ENCODE measurements around the gene PPP1R16B. TPM values are rescaled to one million over a fixed set of nuclear protein-coding genes. Genes with fewer than 3 reads are reported as not detected.

PPP1R16B gene
- total RNA-seq, 2 experiments from 2014 or later, result 87.6 to 91.1 TPM

DNA sequence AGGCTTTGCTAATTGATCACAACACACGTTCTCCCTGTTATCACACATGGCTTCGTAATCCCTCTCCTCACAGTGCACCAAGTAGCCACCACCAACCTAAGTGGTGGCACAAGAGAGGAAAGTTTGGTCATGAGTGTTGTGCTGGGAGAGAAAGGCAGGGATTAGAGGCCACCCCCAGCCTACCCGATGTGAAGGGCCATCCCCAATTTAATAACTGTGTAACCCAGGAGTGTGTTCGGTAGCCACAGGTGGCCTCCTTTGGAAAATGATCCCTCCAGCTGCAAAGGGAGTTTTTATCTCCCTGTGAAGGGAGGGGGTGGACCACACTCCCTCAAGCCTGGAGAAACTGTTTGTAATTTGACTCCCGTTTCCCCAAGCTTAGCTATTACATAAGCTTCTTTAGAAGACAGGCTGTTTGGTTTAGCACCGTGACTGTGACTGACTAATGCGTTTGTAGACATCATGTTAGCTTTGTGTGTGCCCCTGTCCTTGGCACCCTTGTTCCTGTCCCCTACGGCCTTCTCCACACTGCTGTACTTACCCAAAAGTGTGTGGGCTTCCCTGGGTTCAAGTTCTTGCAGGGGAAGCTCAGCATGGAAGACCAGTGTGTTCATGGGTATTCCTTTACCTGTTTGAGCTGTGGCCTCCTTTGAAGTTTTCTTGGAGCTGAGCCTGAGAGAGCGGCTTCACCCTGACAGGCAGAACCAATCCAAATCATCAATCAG, 20.6 kb downstream of the PPP1R16B start:
- H3K4me3 ChIP-seq (ENCODE audit: low read length), result no peak overlapping the region
- TF ChIP-seq, protein P1, sequence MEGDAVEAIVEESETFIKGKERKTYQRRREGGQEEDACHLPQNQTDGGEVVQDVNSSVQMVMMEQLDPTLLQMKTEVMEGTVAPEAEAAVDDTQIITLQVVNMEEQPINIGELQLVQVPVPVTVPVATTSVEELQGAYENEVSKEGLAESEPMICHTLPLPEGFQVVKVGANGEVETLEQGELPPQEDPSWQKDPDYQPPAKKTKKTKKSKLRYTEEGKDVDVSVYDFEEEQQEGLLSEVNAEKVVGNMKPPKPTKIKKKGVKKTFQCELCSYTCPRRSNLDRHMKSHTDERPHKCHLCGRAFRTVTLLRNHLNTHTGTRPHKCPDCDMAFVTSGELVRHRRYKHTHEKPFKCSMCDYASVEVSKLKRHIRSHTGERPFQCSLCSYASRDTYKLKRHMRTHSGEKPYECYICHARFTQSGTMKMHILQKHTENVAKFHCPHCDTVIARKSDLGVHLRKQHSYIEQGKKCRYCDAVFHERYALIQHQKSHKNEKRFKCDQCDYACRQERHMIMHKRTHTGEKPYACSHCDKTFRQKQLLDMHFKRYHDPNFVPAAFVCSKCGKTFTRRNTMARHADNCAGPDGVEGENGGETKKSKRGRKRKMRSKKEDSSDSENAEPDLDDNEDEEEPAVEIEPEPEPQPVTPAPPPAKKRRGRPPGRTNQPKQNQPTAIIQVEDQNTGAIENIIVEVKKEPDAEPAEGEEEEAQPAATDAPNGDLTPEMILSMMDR (IDR thresholded peaks at IDR 0.05), result no peak
- no peak overlapping the region for H3K27ac ChIP-seq (ENCODE audit: low read depth in 1 of 2, low read length in 2 of 2)
- POLR2A ChIA-PET, result no interaction called here
- Mint-ChIP-seq H3K4me3 (no peak overlapping the region), H3K36me3 (ENCODE audit: low read depth) (peaks cover 81% of the 10 kb centered on the region), H3K9me3 (peaks cover 6% of the 10 kb centered on the region), H3K4me1 (ENCODE audit: low read depth) (peaks cover 94% of the 10 kb centered on the region), H3K27ac (peak overlapping the region; percentile 81), H3K27me3 (no peaks in the 10 kb centered on the region)
- intact Hi-C loops (cut with DNase I, micrococcal nuclease), result no loop called here
- H3K4me1 ChIP-seq (ENCODE audit: insufficient read depth, low read length), result peaks cover 58% of the 10 kb centered on the region
- H3K27me3 ChIP-seq (ENCODE audit: control insufficient read depth in 1 of 2, insufficient read depth in 2 of 2, low read length in 2 of 2), result no peaks in the 10 kb centered on the region
- H3K36me3 ChIP-seq (ENCODE audit: insufficient read depth, low read length), result peaks cover 56% of the 10 kb centered on the region
- DNase-seq (no peak), ATAC-seq (ENCODE audit: poor library complexity) (peak; percentile 12)
- H3K9me3 ChIP-seq (ENCODE audit: control insufficient read depth in 1 of 2, insufficient read depth in 1 of 2, low read length in 2 of 2), result peaks cover 0 to 6% of the 10 kb centered on the region in 2 experiments
- CTCF ChIA-PET, result interaction anchor here (1.0 kb wide), 1 partner anchor 17 kb away, joined by 3 read pairs; no protein-coding TSS in a partner anchor

DNA sequence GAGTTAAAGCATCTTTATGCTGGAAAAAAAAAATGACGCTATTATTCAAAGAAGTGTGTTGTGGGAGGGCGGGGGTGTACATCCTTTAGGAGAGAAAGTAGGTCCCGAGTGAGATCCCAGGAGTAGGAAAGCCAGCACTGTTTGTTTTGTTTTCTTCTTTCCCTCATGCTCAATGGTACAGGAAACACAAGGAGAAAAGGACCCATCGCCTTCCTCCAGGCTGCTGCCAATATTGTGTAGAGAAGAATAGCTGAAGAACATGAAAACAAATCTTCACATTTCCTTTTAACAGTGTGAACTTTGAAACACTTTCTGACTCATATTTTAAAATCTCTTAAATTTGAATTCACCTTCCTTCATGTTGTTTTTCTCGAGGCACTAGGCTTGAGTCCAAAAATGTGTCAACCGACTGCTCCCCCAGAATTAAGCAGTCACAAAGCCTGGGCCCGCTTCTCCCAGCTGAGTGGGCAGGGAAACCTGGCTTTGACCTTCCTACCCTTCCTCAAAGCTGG, 22.3 kb downstream of the PPP1R16B start:
- CTCF ChIA-PET, result no interaction called here
- Mint-ChIP-seq H3K4me1 (ENCODE audit: low read depth) (peaks cover 94% of the 10 kb centered on the region), H3K27ac (peak overlapping the region; percentile 81), H3K4me3 (peak overlapping the region; percentile 34), H3K9me3 (no peaks in the 10 kb centered on the region), H3K27me3 (no peaks in the 10 kb centered on the region), H3K36me3 (ENCODE audit: low read depth) (peaks cover 78% of the 10 kb centered on the region)
- Histone ChIP-seq H3K36me3 (ENCODE audit: insufficient read depth, low read length) (peaks cover 50% of the 10 kb centered on the region), H3K4me1 (ENCODE audit: insufficient read depth, low read length) (peaks cover 71% of the 10 kb centered on the region), H3K9me3 (ENCODE audit: control insufficient read depth in 1 of 2, insufficient read depth in 1 of 2, low read length in 2 of 2) (no peaks in the 10 kb centered on the region), H3K4me3 (ENCODE audit: low read length) (no peak overlapping the region), H3K27ac (ENCODE audit: low read depth in 1 of 2, low read length in 2 of 2) (peak overlapping the region; percentile 33 to 41), H3K27me3 (ENCODE audit: control insufficient read depth in 1 of 2, insufficient read depth in 2 of 2, low read length in 2 of 2) (no peaks in the 10 kb centered on the region)
- TF ChIP-seq, protein P1 (IDR thresholded peaks at IDR 0.05), result no peak
- POLR2A ChIA-PET, result interaction anchor here (1.0 kb wide), 2 partner anchors 15 to 45 kb away, joined by 3 read pairs; no protein-coding TSS in a partner anchor
- intact Hi-C loops (cut with DNase I, micrococcal nuclease), result no loop called here
- DNase-seq, result no peak
- ATAC-seq (ENCODE audit: poor library complexity), result no peak

- Mint-ChIP-seq H3K36me3 (ENCODE audit: low read depth) (peaks cover 78% of the 10 kb centered on the region), H3K27ac (peak overlapping the region; percentile 69), H3K4me1 (ENCODE audit: low read depth) (peaks cover 98% of the 10 kb centered on the region), H3K4me3 (no peak overlapping the region), H3K27me3 (no peaks in the 10 kb centered on the region), H3K9me3 (no peaks in the 10 kb centered on the region)
- no peak overlapping the region for H3K4me3 ChIP-seq (ENCODE audit: low read length)
- CTCF ChIA-PET, result no interaction called here
- ATAC-seq (ENCODE audit: poor library complexity) (no peak), DNase-seq (no peak)
- TF ChIP-seq, protein P1 (IDR thresholded peaks at IDR 0.05), result no peak
- POLR2A ChIA-PET, result interaction anchor here (1.0 kb wide), 1 partner anchor 14 kb away, joined by 3 read pairs; no protein-coding TSS in a partner anchor
- intact Hi-C loops (cut with DNase I, micrococcal nuclease), result no loop called here
- H3K9me3 ChIP-seq (ENCODE audit: control insufficient read depth in 1 of 2, insufficient read depth in 1 of 2, low read length in 2 of 2), result no peaks in the 10 kb centered on the region
- peaks cover 78% of the 10 kb centered on the region for H3K4me1 ChIP-seq (ENCODE audit: insufficient read depth, low read length)
- H3K27me3 ChIP-seq (ENCODE audit: control insufficient read depth in 1 of 2, insufficient read depth in 2 of 2, low read length in 2 of 2), result no peaks in the 10 kb centered on the region
- peak overlapping the region; percentile 33 to 41 for H3K27ac ChIP-seq (ENCODE audit: low read depth in 1 of 2, low read length in 2 of 2)
- peaks cover 43% of the 10 kb centered on the region for H3K36me3 ChIP-seq (ENCODE audit: insufficient read depth, low read length)
Observed at GRCh38 chr20:38828514-38829295, 23.2 kb downstream of the PPP1R16B start.

Data from CD4-positive, alpha-beta T cell (primary cell).